Sciatic nerve (tissue), 2 donors: ENCODE data around the gene SPATA6L. TPM values are rescaled to one million over a fixed set of nuclear protein-coding genes. Genes with fewer than 3 reads are reported as not detected.
"Not testable (repeated sequence)": the region's sequence is repeated elsewhere in the genome, so short reads cannot be mapped to it uniquely, and the experiment has no call there.

ENCODE experiments used
- ATAC-seq: fragments of 200-7000 bp; cut with Tn5 transposase; one replicate; pipeline ENCODE4 v1.9.1; 2020; ENCODE audit warnings: mild to moderate bottlenecking, moderate library complexity
- DNase-seq: peaks from one replicate; pipeline ENCODE4 v3.0.0-alpha.2; 2020; ENCODE audit warnings: low spot score
- intact Hi-C: fragments of 100-400 bp; cut with DNase I; formaldehyde crosslinking; loops from one replicate; pipeline ENCODE4 v1.14.2; 2022
- total RNA-seq: library from RNA; stranded (reverse); fragmentation: NEBNext Ultra II Directional; extraction: Animal tissue kit (Norgen Biotek cat#: 25700); gene quantifications from one replicate; pipeline ENCODE4 v1.2.1, GENCODE V29; 2021
- donor health status: DM: no; HTN: no; CAD: no.
- donor health status: DM: no; HTN: no; CAD: no.

SPATA6L gene
- total RNA-seq, 1 donor from 2014 or later, result 4.3 TPM

DNA sequence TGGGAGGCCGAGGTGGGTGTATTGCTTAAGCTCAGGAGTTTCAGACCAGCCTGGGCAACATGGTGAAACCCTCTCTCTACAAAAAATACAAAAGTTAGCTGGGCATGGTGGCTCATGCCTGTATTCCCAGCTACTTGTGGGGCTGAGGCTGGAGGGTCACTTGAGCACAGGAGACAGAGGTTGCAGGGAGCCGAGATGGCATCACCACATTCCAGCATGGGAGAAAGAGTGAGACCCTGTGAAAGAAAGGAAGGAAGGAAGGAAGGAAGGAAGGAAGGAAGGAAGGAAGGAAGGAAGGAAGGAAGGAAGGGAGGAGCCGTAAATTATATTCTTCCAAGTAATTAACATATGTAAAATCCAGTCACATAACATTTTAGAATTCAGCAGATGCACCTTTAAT, 10.1 kb downstream of the SPATA6L start:
- intact Hi-C loops, ATAC-seq, DNase-seq: not testable (repeated sequence)

DNA sequence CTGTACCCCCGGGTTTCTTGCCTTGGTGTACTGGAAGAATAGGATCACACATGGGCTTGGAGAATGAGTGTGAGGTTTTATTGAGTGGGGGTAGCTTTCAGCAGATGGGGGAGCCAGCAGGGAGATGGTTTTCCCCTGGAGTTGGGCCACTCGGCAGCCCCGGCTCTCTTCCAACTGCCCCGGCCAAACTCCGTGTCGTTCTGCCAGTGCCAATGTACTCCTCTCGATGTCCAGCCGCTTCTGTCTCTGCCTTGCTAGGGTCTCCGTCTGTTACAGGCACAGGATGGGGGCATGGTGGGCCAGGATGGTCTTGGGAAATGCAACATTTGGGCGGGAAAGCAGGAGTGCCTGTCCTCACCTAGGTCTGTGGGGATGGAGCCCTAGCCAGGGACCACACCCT, 11.7 kb downstream of the SPATA6L start:
- intact Hi-C loops, result no loop called here
- DNase-seq (no peak), ATAC-seq (no peak)

- intact Hi-C loops, result no loop called here
- no peak for DNase-seq
- ATAC-seq, result no peak
These were observed 12.2 kb downstream of the SPATA6L start for GRCh38 chr9:4654084-4654483.

DNA sequence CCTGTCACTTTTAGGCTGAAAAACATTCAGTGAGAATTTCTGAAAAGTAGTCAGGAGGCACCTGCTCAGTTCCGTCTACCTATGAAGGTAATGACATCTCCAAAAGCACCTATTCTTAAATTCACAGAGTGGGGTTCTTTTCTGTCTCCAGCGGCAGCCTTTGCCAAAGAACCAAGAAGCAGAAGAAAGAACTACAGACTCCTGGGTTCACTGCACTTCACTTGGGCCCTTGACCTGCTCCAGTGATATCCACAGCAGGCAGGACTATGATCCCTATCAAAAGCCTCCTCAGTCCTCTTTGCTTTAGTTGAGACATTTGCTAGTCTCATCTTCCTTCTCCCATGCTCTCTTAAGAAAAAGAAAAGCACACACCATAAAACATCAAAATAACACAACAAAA, 23.9 kb downstream of the SPATA6L start:
- intact Hi-C loops, result no loop called here
- DNase-seq, result no peak
- ATAC-seq, result no peak

DNA sequence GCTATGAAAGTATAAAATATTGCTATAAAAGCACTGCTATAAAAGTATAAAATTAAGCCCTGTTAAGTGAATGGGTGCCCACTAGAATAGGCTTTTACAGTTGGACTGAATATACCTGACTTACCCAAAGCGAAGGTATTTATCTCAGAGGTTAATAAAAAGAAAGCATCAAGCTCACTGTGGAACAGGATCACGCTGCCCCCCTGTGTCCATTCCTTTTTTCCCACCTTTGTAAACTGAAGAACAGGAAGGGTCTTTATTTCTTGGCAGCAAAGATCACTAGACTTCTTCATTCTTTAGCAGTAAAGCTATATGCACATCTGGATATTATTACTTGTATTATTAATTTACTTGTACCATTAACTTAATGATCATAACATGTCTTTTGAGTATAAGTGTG, 26.3 kb downstream of the SPATA6L start:
- intact Hi-C loops, result no loop called here
- DNase-seq (no peak), ATAC-seq (no peak)

DNA sequence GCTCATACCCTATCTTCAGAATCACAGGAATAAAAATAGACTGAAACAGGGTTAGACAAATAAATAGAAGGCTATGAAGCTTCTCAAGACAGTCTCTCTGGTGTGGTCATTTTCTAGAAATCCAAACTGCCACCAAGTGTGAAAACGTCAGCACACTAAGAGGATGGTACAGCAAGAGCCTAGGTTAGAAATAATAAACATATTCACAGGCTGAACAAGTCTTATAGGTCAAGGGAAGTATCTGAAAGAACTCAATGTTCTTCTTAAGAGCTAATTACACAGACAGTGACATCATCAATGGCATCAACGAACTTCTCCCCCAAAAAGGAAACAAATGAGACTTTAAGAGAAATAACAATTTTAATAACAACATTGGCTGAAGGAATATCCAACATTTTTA, 26.9 kb downstream of the SPATA6L start:
- intact Hi-C loops, result no loop called here
- ATAC-seq (peak; percentile 63), DNase-seq (no peak)

- intact Hi-C loops, result no loop called here
- DNase-seq (no peak), ATAC-seq (no peak)
These were observed 27.3 kb downstream of the SPATA6L start for GRCh38 chr9:4638968-4639367.

DNA sequence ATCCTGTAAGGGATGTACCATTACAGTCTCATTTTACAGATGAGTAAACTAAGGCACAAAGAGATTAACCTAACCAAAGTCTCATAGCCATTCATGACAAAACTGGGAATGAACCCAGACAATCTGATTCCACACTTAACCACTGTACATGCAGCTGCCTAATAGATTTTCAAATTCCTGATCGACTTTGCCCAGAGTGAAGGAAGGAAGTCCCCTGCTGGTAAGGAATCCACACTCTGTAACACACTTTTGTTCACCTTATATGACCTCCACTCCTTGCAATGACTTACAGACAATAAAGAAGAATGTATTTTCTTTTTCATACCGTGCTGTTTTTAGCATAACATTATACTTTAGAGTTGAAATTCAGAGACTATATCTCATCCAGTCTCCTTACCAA, 35.4 kb downstream of the SPATA6L start:
- intact Hi-C loops, result no loop called here
- no peak for DNase-seq
- no peak for ATAC-seq

GRCh38 chr9:4622016-4622415, 44.3 kb downstream of the SPATA6L start:
- intact Hi-C loops, result no loop called here
- DNase-seq, result no peak
- no peak for ATAC-seq

GRCh38 chr9:4620881-4621555, 45.3 kb downstream of the SPATA6L start:
- intact Hi-C loops, result no loop called here
- ATAC-seq, result no peak
- no peak for DNase-seq

DNA sequence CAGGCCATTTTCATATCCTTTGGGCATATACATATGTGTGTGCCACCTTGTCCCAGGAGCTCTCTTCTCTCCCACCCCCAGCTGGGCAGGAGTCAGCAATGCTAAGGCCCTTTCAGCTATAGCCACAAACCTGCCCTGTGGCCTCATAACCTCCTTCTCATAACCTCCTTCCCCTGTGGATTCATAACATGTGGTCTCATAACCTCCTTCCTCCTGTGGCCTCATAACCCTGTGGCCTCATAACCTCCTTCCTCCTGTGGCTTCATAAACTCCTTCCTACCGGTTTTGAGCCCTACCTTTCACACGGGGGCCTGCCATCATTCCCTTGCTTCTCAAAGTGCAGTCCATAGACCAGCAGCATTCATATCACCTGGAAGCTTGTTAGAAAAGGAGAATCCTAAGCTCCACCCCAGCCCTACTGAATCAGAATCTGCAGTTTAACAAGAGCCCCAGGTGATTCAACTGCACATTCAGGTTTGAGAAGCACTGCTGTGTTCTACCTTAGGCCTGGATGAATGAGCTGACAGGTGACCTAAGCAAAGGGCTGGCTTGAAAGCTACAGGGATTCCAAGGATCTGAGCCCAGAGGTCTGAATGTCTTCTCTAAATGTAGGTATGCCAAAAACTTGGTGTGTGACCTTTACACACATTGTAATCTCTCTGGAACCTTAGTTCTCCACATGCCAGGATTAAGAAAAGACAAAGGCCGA, 46.1 kb downstream of the SPATA6L start:
- intact Hi-C loops, result no loop called here
- no peak for ATAC-seq
- DNase-seq, result no peak

GRCh38 chr9:4618700-4619099, 47.6 kb downstream of the SPATA6L start:
- DNase-seq (no peak), ATAC-seq (no peak)
- intact Hi-C loops, result no loop called here

DNA sequence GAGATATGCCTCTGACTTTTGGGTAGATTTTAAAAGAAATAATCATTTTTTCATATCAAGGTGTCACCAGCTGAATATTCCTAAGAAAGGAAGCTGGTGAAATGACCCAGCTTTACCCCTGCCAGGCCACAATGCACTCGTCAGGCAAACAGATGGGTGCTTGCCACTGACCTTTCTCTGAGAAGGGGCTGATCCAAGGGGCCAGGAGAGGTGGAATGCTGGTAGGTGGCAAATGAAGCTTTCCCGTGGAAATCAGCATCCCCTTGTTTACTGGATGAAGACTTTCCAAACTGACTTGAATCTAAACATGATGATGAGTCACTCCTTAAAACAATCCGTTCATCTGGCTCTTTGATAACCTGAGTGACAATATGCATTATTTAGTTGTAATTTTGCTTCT, 48.5 kb downstream of the SPATA6L start:
- intact Hi-C loops, result no loop called here
- ATAC-seq (no peak), DNase-seq (no peak)

DNA sequence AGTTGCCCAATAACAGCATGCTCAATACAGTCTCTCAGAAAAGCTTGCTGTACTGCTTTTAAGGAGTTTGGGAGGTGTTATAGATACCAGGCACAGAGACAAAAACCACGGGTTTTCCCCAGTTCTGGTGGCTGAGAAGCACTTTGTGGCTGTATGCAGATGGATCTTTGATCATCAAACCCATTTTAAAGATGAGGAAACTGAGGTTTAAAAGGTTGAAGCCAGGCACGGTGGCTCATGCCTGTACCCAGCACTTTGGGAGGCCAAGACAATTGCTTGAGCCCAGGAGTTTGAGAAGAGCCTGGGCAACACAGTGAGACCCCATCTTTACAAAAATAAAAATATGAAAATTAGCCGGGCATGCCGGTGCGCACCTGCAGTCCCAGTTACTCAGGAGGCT, 50.5 kb downstream of the SPATA6L start:
- DNase-seq (no peak), ATAC-seq (no peak)
- intact Hi-C loops, result no loop called here

DNA sequence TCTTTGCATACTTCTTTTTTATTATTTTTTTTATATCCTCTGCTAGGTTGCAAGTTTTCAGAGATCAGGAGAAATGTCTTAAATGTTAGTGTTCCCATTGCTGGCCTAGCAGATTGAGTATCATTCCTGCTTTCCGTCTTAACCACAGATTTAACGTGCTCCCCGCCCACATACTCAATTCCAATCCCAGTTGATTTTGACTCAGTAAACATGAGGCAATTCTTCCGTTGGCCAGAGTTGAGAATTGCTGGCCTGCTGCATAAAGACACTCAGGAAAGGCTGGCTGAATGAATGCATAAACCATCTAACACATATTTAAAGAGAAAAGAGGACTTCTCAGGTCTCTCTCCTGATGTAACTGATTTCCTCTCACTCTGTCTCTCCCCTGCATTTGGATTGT, 51.0 kb downstream of the SPATA6L start:
- intact Hi-C loops, result no loop called here
- peak; percentile 65 for ATAC-seq
- no peak for DNase-seq

DNA sequence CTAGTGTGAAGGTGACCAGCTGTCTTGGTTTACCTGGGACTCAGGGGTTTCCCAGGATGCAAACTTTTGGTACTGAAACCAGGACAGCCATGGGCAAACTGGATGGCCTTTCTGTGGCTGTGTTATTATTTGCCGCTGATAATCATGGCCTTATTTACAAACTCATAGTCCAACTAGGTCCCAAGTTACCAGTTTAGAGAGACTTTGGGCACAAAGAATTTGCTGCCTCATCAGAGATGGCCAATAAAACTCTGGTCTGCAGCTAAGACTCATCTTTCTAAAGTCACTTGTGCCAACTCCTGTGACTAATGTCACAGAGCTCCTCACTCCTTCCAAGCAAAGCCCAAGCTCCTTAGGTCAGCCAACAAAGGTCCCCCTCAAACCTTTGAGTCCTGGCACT, 51.7 kb downstream of the SPATA6L start:
- DNase-seq, result no peak
- intact Hi-C loops, result no loop called here
- ATAC-seq, result no peak

GRCh38 chr9:4606033-4606432, 60.2 kb downstream of the SPATA6L start:
- DNase-seq, intact Hi-C loops, ATAC-seq: not testable (repeated sequence)

DNA sequence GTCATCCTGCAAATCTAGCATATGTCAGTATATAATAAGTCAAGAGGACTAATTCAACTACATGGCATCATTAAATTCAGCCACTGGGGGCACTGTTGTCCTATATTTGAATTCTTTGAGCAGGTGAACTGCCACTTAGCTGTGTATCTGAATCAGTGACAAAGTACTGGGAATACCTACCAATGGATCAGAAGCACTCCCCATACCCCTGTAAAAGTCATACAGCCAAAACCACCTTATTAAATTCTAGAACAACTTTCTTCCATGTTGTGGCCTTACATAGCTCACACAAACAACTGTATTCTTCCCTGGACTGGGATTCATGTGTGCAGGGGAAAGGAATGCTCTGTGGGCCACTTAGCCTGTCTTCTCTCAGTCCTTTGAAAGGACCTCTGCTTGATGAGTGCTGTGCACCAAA, 61.6 kb downstream of the SPATA6L start:
- intact Hi-C loops, result no loop called here
- peak; percentile 68 for DNase-seq
- peak; percentile 78 for ATAC-seq

DNA sequence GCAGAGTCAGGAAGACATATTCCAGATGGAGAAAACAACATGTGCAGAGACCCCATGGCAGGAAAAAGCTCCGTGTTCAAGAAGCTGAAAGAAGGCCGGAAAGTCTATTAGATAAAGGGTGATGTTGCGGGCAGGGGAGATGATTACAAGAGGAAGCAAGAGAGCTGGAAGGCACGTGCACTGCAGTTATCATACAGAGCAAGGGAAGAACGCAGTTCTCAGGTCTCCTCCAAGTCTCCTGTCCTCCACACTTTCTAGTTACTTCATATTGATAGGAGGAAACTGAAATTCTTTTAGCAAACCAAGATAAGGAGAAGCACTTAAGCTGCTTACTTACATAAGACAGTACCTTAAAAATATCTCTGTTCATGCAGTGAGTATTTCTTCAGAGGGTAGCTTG, 62.5 kb downstream of the SPATA6L start:
- DNase-seq, result no peak
- intact Hi-C loops, result no loop called here
- no peak for ATAC-seq

DNA sequence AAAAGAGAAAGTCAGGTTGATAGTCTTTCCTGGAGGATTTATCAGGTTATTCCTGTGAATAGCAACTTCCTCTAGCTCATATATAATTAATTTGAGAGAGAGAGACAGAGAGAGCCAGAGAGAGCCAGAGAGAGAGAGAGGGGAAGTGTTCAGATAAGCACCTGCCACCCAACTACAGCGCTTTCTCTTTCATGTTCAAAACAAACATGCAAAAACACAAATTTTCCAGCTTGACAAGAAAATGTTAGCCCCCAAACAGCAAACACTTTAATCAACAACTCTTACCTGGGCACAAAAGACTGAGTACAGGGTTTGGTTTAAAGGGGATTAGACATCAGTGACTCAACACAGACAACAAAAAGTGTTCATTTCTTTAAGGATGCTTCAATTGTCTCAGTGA, 65.9 kb downstream of the SPATA6L start:
- DNase-seq, result no peak
- ATAC-seq, result no peak
- intact Hi-C loops, result no loop called here
